ENCODE results near the gene KCTD20.
"Not testable (repeated sequence)": the region's sequence is repeated elsewhere in the genome, so short reads cannot be mapped to it uniquely, and the experiment has no call there.

KCTD20 gene

GRCh38 chr6:36445621-36446020, 2.8 kb downstream of the KCTD20 start:
- DNase-seq = no peak

GRCh38 chr6:36449173-36449572, 6.4 kb downstream of the KCTD20 start:
- not testable (repeated sequence) for DNase-seq

- DNase-seq = not testable (repeated sequence)
Observed at GRCh38 chr6:36452897-36453296, 10.1 kb downstream of the KCTD20 start.

- DNase-seq = no peak
Observed at GRCh38 chr6:36455486-36456027, 12.8 kb downstream of the KCTD20 start.

- DNase-seq = no peak
Observed at GRCh38 chr6:36459501-36459900, 16.7 kb downstream of the KCTD20 start.

GRCh38 chr6:36460916-36461315, 18.1 kb downstream of the KCTD20 start:
- DNase-seq = no peak

- no peak for DNase-seq
Observed at GRCh38 chr6:36461646-36462045, 18.8 kb downstream of the KCTD20 start.

- DNase-seq = no peak
Observed at GRCh38 chr6:36463676-36464075, 20.9 kb downstream of the KCTD20 start.

- DNase-seq = no peak
Observed at GRCh38 chr6:36464233-36464632, 21.4 kb downstream of the KCTD20 start.

GRCh38 chr6:36467625-36468024, 24.8 kb downstream of the KCTD20 start:
- no peak for DNase-seq

- no peak for DNase-seq
Observed at GRCh38 chr6:36469148-36469661, 26.4 kb downstream of the KCTD20 start.

GRCh38 chr6:36469946-36470345, 27.1 kb downstream of the KCTD20 start:
- DNase-seq = no peak

GRCh38 chr6:36478051-36478526, 35.3 kb downstream of the KCTD20 start:
- no peak for DNase-seq

- DNase-seq = no peak
Observed at GRCh38 chr6:36479256-36479655, 36.5 kb downstream of the KCTD20 start.

GRCh38 chr6:36483326-36483725, 40.5 kb downstream of the KCTD20 start:
- DNase-seq = not testable (repeated sequence)

GRCh38 chr6:36484736-36485135, 41.9 kb downstream of the KCTD20 start:
- DNase-seq = no peak

GRCh38 chr6:36487698-36488097, 44.9 kb downstream of the KCTD20 start:
- DNase-seq = no peak

- no peak for DNase-seq
Observed at GRCh38 chr6:36488221-36488620, 45.4 kb downstream of the KCTD20 start.

- no peak for DNase-seq
Observed at GRCh38 chr6:36489426-36489825, 46.6 kb downstream of the KCTD20 start.

GRCh38 chr6:36491378-36491965, 48.7 kb downstream of the KCTD20 start:
- DNase-seq = no peak

- DNase-seq = no peak
Observed at GRCh38 chr6:36492092-36492491, 49.3 kb downstream of the KCTD20 start.

GRCh38 chr6:36492621-36493020, 49.8 kb downstream of the KCTD20 start:
- no peak for DNase-seq

GRCh38 chr6:36493319-36493718, 50.5 kb downstream of the KCTD20 start:
- no peak for DNase-seq

GRCh38 chr6:36493859-36494258, 51.1 kb downstream of the KCTD20 start:
- DNase-seq = no peak

- no peak for DNase-seq
Observed at GRCh38 chr6:36495086-36495485, 52.3 kb downstream of the KCTD20 start.

Data from CD4-positive, alpha-beta T cell treated with Interleukin-21 for 1 hour (primary cell).